ENCODE data around the gene PRMT7.

The PRMT7 gene

DNA sequence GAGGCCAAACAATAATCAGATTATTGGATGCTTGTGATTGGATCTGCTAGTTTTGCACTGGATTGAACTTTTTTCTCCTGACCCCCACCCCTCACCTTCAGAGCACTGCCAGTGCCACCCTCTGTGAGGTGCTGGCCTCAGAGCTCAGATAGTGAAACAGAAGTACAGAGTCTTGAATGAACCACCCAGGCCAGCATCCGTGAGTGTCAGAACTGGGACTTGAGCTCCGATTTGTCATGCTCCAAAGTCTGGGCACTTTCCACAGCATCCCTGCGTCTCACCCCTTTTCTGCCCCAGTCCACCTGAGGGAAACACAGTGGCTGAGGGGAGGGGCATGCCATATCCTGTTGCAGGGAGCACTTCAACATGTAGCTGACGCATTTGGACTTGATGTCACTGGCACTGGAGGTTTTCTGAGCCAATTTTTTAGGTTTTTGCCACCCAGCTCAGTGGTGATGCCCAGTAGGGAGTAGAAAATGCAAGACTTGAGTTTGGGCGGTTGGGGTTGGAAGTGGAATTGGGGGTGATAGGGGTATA lies 90.2 kb downstream of the PRMT7 start:
- H3K27me3 ChIP-seq (ENCODE audit: control insufficient read depth in 3 of 3, insufficient read depth in 3 of 3, low read depth in 1 of 3, low read length in 3 of 3) = peaks cover 0 to 23% (median 0%) of the 10 kb centered on the region in 3 experiments
- H3K79me1 ChIP-seq (ENCODE audit: low read depth, low read length) = no peaks in the 10 kb centered on the region
- no peak overlapping the region for H3K4me3 ChIP-seq (ENCODE audit: low read length in 2 of 2)
- H2BK15ac ChIP-seq (ENCODE audit: low read length) = no peak overlapping the region
- no peak overlapping the region for H4K8ac ChIP-seq (ENCODE audit: low read depth, low read length)
- H3K4ac ChIP-seq (ENCODE audit: low read length) = no peak overlapping the region
- H2BK120ac ChIP-seq (ENCODE audit: low read depth, low read length) = no peak overlapping the region
- no peaks in the 10 kb centered on the region for H3K9me3 ChIP-seq (replicated peaks in 1 of 2; ENCODE audit: control insufficient read depth in 2 of 2, insufficient read depth in 1 of 2, low read depth in 1 of 2, low read length in 2 of 2)
- H4K91ac ChIP-seq (ENCODE audit: low read depth, low read length, poor library complexity) = no peak overlapping the region
- H3K23ac ChIP-seq (ENCODE audit: low read depth, low read length, poor library complexity) = no peak overlapping the region
- no peak overlapping the region for H3K9ac ChIP-seq (ENCODE audit: low read depth, low read length, poor library complexity)
- no peak overlapping the region for H3K14ac ChIP-seq (ENCODE audit: low read length)
- H3K36me3 ChIP-seq (replicated peaks in 1 of 2; ENCODE audit: control insufficient read depth in 2 of 2, insufficient read depth in 2 of 2, low read length in 2 of 2) = no peaks in the 10 kb centered on the region
- H2BK12ac ChIP-seq (ENCODE audit: low read length) = no peak overlapping the region
- no peak for DNase-seq (ENCODE audit: low spot score)
- no CpG with 5 or more reads among the region's 5 CpGs for WGBS, 2 donors (ENCODE audit: extremely low coverage in 2 of 2, insufficient read length in 2 of 2, insufficient replicate concordance in 1 of 2)
- peaks cover 0 to 3% of the 10 kb centered on the region in 2 donors for H3K4me1 ChIP-seq (ENCODE audit: control insufficient read depth in 2 of 2, insufficient read depth in 1 of 2, low read depth in 1 of 2, low read length in 2 of 2)
- no peak overlapping the region for H2AFZ ChIP-seq (ENCODE audit: low read length)
- H3K18ac ChIP-seq (ENCODE audit: low read length) = no peak overlapping the region
- no peak overlapping the region for H3K27ac ChIP-seq (replicated peaks; ENCODE audit: low read length)
- no peak overlapping the region for H3K4me2 ChIP-seq (ENCODE audit: insufficient read depth, low read length, poor library complexity, severe bottlenecking)
- H2BK5ac ChIP-seq (ENCODE audit: low read length) = no peak overlapping the region
- no peak overlapping the region for H2AK5ac ChIP-seq (ENCODE audit: low read depth, low read length)

- H4K8ac ChIP-seq (ENCODE audit: low read depth, low read length) = no peak overlapping the region
- H3K9ac ChIP-seq (ENCODE audit: low read depth, low read length, poor library complexity) = no peak overlapping the region
- no peak overlapping the region for H2BK15ac ChIP-seq (ENCODE audit: low read length)
- H4K91ac ChIP-seq (ENCODE audit: low read depth, low read length, poor library complexity) = no peak overlapping the region
- H2AK5ac ChIP-seq (ENCODE audit: low read depth, low read length) = no peak overlapping the region
- H3K79me1 ChIP-seq (ENCODE audit: low read depth, low read length) = no peaks in the 10 kb centered on the region
- H3K36me3 ChIP-seq (replicated peaks in 1 of 2; ENCODE audit: control insufficient read depth in 2 of 2, insufficient read depth in 2 of 2, low read length in 2 of 2) = no peaks in the 10 kb centered on the region
- no peak overlapping the region for H3K23ac ChIP-seq (ENCODE audit: low read depth, low read length, poor library complexity)
- WGBS, 2 donors (ENCODE audit: extremely low coverage in 2 of 2, insufficient read length in 2 of 2, insufficient replicate concordance in 1 of 2) = no CpG with 5 or more reads among the region's 13 CpGs
- H3K4me2 ChIP-seq (ENCODE audit: insufficient read depth, low read length, poor library complexity, severe bottlenecking) = no peak overlapping the region
- no peak overlapping the region for H2BK120ac ChIP-seq (ENCODE audit: low read depth, low read length)
- no peak overlapping the region for H2BK12ac ChIP-seq (ENCODE audit: low read length)
- no peak for DNase-seq (ENCODE audit: low spot score)
- no peak overlapping the region for H3K18ac ChIP-seq (ENCODE audit: low read length)
- no peaks in the 10 kb centered on the region for H3K9me3 ChIP-seq (replicated peaks in 1 of 2; ENCODE audit: control insufficient read depth in 2 of 2, insufficient read depth in 1 of 2, low read depth in 1 of 2, low read length in 2 of 2)
- H3K4me1 ChIP-seq (ENCODE audit: control insufficient read depth in 2 of 2, insufficient read depth in 1 of 2, low read depth in 1 of 2, low read length in 2 of 2) = peaks cover 6 to 8% of the 10 kb centered on the region in 2 donors
- H3K4ac ChIP-seq (ENCODE audit: low read length) = no peak overlapping the region
- H3K27me3 ChIP-seq (ENCODE audit: control insufficient read depth in 3 of 3, insufficient read depth in 3 of 3, low read depth in 1 of 3, low read length in 3 of 3) = peaks cover 0 to 16% (median 0%) of the 10 kb centered on the region in 3 experiments
- no peak overlapping the region for H3K27ac ChIP-seq (replicated peaks; ENCODE audit: low read length)
- no peak overlapping the region for H3K4me3 ChIP-seq (ENCODE audit: low read length in 2 of 2)
- H2BK5ac ChIP-seq (ENCODE audit: low read length) = no peak overlapping the region
- no peak overlapping the region for H2AFZ ChIP-seq (ENCODE audit: low read length)
- H3K14ac ChIP-seq (ENCODE audit: low read length) = no peak overlapping the region
Measured at GRCh38 chr16:68401871-68402747, 91.3 kb downstream of the PRMT7 start.

GRCh38 chr16:68402748-68403040 lies 91.9 kb downstream of the PRMT7 start:
- no peak overlapping the region for H3K4me3 ChIP-seq (ENCODE audit: low read length in 2 of 2)
- H2BK5ac ChIP-seq (ENCODE audit: low read length) = no peak overlapping the region
- no peaks in the 10 kb centered on the region for H3K36me3 ChIP-seq (replicated peaks in 1 of 2; ENCODE audit: control insufficient read depth in 2 of 2, insufficient read depth in 2 of 2, low read length in 2 of 2)
- no peak overlapping the region for H3K23ac ChIP-seq (ENCODE audit: low read depth, low read length, poor library complexity)
- no peaks in the 10 kb centered on the region for H3K9me3 ChIP-seq (replicated peaks in 1 of 2; ENCODE audit: control insufficient read depth in 2 of 2, insufficient read depth in 1 of 2, low read depth in 1 of 2, low read length in 2 of 2)
- no peak overlapping the region for H2BK12ac ChIP-seq (ENCODE audit: low read length)
- H3K18ac ChIP-seq (ENCODE audit: low read length) = no peak overlapping the region
- no peak overlapping the region for H2BK120ac ChIP-seq (ENCODE audit: low read depth, low read length)
- no peak overlapping the region for H3K27ac ChIP-seq (replicated peaks; ENCODE audit: low read length)
- DNase-seq (ENCODE audit: low spot score) = no peak
- no peak overlapping the region for H2AFZ ChIP-seq (ENCODE audit: low read length)
- H2AK5ac ChIP-seq (ENCODE audit: low read depth, low read length) = no peak overlapping the region
- no peak overlapping the region for H4K8ac ChIP-seq (ENCODE audit: low read depth, low read length)
- no peak overlapping the region for H4K91ac ChIP-seq (ENCODE audit: low read depth, low read length, poor library complexity)
- no peak overlapping the region for H3K4ac ChIP-seq (ENCODE audit: low read length)
- H3K27me3 ChIP-seq (ENCODE audit: control insufficient read depth in 3 of 3, insufficient read depth in 3 of 3, low read depth in 1 of 3, low read length in 3 of 3) = peaks cover 0 to 13% (median 0%) of the 10 kb centered on the region in 3 experiments
- H2BK15ac ChIP-seq (ENCODE audit: low read length) = no peak overlapping the region
- no CpG with 5 or more reads among the region's 3 CpGs for WGBS, 2 donors (ENCODE audit: extremely low coverage in 2 of 2, insufficient read length in 2 of 2, insufficient replicate concordance in 1 of 2)
- peaks cover 6 to 8% of the 10 kb centered on the region in 2 donors for H3K4me1 ChIP-seq (ENCODE audit: control insufficient read depth in 2 of 2, insufficient read depth in 1 of 2, low read depth in 1 of 2, low read length in 2 of 2)
- H3K14ac ChIP-seq (ENCODE audit: low read length) = no peak overlapping the region
- H3K79me1 ChIP-seq (ENCODE audit: low read depth, low read length) = no peaks in the 10 kb centered on the region
- no peak overlapping the region for H3K4me2 ChIP-seq (ENCODE audit: insufficient read depth, low read length, poor library complexity, severe bottlenecking)
- no peak overlapping the region for H3K9ac ChIP-seq (ENCODE audit: low read depth, low read length, poor library complexity)

DNA sequence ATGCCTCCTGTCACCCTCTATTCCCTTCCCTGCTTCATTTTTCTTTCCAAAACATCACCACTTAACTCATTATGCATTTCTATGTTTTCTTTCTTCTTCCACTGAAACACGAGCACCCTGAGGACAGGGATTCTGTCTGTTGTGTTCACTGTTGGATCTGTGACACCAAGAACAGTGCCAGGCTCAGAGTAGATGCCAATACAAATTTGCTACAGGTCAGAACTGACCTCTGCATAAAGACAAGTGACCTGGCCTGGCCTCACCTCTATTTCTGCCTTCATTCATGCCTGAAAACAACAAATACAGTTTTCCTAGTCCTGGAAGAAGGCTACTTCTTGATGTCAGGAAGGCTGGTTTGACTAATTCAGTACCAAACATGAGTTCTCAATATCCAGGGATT lies 92.4 kb downstream of the PRMT7 start:
- H3K36me3 ChIP-seq (replicated peaks in 1 of 2; ENCODE audit: control insufficient read depth in 2 of 2, insufficient read depth in 2 of 2, low read length in 2 of 2) = no peaks in the 10 kb centered on the region
- no peak overlapping the region for H2BK12ac ChIP-seq (ENCODE audit: low read length)
- no peak overlapping the region for H4K91ac ChIP-seq (ENCODE audit: low read depth, low read length, poor library complexity)
- no peak overlapping the region for H3K4me3 ChIP-seq (ENCODE audit: low read length in 2 of 2)
- no peak overlapping the region for H2BK15ac ChIP-seq (ENCODE audit: low read length)
- H2BK5ac ChIP-seq (ENCODE audit: low read length) = no peak overlapping the region
- H2AFZ ChIP-seq (ENCODE audit: low read length) = no peak overlapping the region
- no peak overlapping the region for H3K4ac ChIP-seq (ENCODE audit: low read length)
- H3K79me1 ChIP-seq (ENCODE audit: low read depth, low read length) = no peaks in the 10 kb centered on the region
- no peak overlapping the region for H3K9ac ChIP-seq (ENCODE audit: low read depth, low read length, poor library complexity)
- no CpG with 5 or more reads among the region's 1 CpG for WGBS, 2 donors (ENCODE audit: extremely low coverage in 2 of 2, insufficient read length in 2 of 2, insufficient replicate concordance in 1 of 2)
- no peak overlapping the region for H3K14ac ChIP-seq (ENCODE audit: low read length)
- H3K27ac ChIP-seq (replicated peaks; ENCODE audit: low read length) = no peak overlapping the region
- DNase-seq (ENCODE audit: low spot score) = no peak
- no peak overlapping the region for H2BK120ac ChIP-seq (ENCODE audit: low read depth, low read length)
- no peak overlapping the region for H3K4me2 ChIP-seq (ENCODE audit: insufficient read depth, low read length, poor library complexity, severe bottlenecking)
- H2AK5ac ChIP-seq (ENCODE audit: low read depth, low read length) = no peak overlapping the region
- H3K9me3 ChIP-seq (replicated peaks in 1 of 2; ENCODE audit: control insufficient read depth in 2 of 2, insufficient read depth in 1 of 2, low read depth in 1 of 2, low read length in 2 of 2) = no peaks in the 10 kb centered on the region
- no peak overlapping the region for H3K23ac ChIP-seq (ENCODE audit: low read depth, low read length, poor library complexity)
- no peak overlapping the region for H3K18ac ChIP-seq (ENCODE audit: low read length)
- no peak overlapping the region for H4K8ac ChIP-seq (ENCODE audit: low read depth, low read length)
- peaks cover 6 to 8% of the 10 kb centered on the region in 2 donors for H3K4me1 ChIP-seq (ENCODE audit: control insufficient read depth in 2 of 2, insufficient read depth in 1 of 2, low read depth in 1 of 2, low read length in 2 of 2)
- H3K27me3 ChIP-seq (ENCODE audit: control insufficient read depth in 3 of 3, insufficient read depth in 3 of 3, low read depth in 1 of 3, low read length in 3 of 3) = peaks cover 0 to 13% (median 0%) of the 10 kb centered on the region in 3 experiments

Data from neuronal stem cell (in vitro differentiated cells).